Measurements from ENCODE around the gene SPEF1.
A peak's percentile ranks its signal among the peaks of the same experiment; 100 is the strongest.

GRCh38 chr20:3811467-3812258 is 30.4 kb upstream of the SPEF1 start:
- TF ChIP-seq, protein P1, sequence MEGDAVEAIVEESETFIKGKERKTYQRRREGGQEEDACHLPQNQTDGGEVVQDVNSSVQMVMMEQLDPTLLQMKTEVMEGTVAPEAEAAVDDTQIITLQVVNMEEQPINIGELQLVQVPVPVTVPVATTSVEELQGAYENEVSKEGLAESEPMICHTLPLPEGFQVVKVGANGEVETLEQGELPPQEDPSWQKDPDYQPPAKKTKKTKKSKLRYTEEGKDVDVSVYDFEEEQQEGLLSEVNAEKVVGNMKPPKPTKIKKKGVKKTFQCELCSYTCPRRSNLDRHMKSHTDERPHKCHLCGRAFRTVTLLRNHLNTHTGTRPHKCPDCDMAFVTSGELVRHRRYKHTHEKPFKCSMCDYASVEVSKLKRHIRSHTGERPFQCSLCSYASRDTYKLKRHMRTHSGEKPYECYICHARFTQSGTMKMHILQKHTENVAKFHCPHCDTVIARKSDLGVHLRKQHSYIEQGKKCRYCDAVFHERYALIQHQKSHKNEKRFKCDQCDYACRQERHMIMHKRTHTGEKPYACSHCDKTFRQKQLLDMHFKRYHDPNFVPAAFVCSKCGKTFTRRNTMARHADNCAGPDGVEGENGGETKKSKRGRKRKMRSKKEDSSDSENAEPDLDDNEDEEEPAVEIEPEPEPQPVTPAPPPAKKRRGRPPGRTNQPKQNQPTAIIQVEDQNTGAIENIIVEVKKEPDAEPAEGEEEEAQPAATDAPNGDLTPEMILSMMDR (IDR thresholded peaks at IDR 0.05) = peak in 2 of 5 experiments; percentile 20 to 47
- TF ChIP-seq POLR2A (IDR thresholded peaks at IDR 0.05) = peak; percentile 69 to 76
- TF ChIP-seq EP300 (IDR thresholded peaks at IDR 0.05) = peak; percentile 99 to 100

All from tibial nerve (tissue), 4 donors.